IMR-90 (cell line): ENCODE results near the gene MSI2. TPM values are rescaled to one million over a fixed set of nuclear protein-coding genes. Genes with fewer than 3 reads are reported as not detected.

Experiments
- ATAC-seq: fragments of 200-7000 bp; cut with Tn5 transposase; 2 replicates; pipeline ENCODE4 v1.9.1; 2020; ENCODE audit warnings: low read depth, mild to moderate bottlenecking, moderate library complexity
- BruUV-seq: library from RNA; stranded (reverse); fragments of 400-500 nt; replicated peaks from 2 replicates; lab custom pipeline; 2021; lab: Mats Ljungman, UMichigan
- CTCF ChIA-PET: fragments of 300-600 bp; formaldehyde crosslinking; extraction: SDS; loops from one replicate; lab custom pipeline; 2021; ENCODE audit warnings: antibody characterized with exemption; lab: Yijun Ruan, JAX
- POLR2A ChIA-PET: fragments of 300-600 bp; sonication (Branson Sonifier 250); formaldehyde crosslinking; loops from one replicate; lab custom pipeline; 2022; ENCODE audit warnings: antibody characterized with exemption; ENCODE audit not compliant: unreplicated experiment; lab: Charles Lee
- DNase-seq: peaks from one replicate; pipeline ENCODE4 v3.0.0; 2013
- H2AFZ ChIP-seq: replicated peaks from 2 replicates; pipeline ENCODE3; 2013; ENCODE audit warnings: low read length, mild to moderate bottlenecking; ENCODE audit not compliant: poor library complexity
- H2AK5ac ChIP-seq: 2 replicates; pipeline ENCODE4 v1.6.1; 2013; ENCODE audit warnings: low read depth, low read length, inconsistent platforms
- H2AK9ac ChIP-seq: replicated peaks from 2 replicates; pipeline ENCODE3; 2013; ENCODE audit warnings: mild to moderate bottlenecking, low read depth, low read length, moderate library complexity; ENCODE audit not compliant: poor library complexity
- H2BK120ac ChIP-seq: 2 replicates; pipeline ENCODE4 v1.6.1; 2013; ENCODE audit warnings: low read depth, low read length, inconsistent platforms
- H2BK15ac ChIP-seq: 3 replicates; pipeline ENCODE4 v1.6.1; 2013; ENCODE audit warnings: low read depth, low read length, inconsistent platforms
- H2BK20ac ChIP-seq: 2 replicates; pipeline ENCODE4 v1.6.1; 2013; ENCODE audit warnings: low read depth, mild to moderate bottlenecking, inconsistent platforms, low read length, moderate library complexity
- H2BK5ac ChIP-seq: 2 replicates; pipeline ENCODE4 v1.6.1; 2013; ENCODE audit warnings: mild to moderate bottlenecking, low read depth, low read length, inconsistent platforms; ENCODE audit not compliant: poor library complexity, severe bottlenecking
- H3K14ac ChIP-seq: replicated peaks from 2 replicates; pipeline ENCODE4 v1.6.1; 2013; ENCODE audit warnings: low read depth, low read length, inconsistent platforms
- H3K18ac ChIP-seq: 2 replicates; pipeline ENCODE4 v1.6.1; 2013; ENCODE audit warnings: low read depth, low read length, control low read depth
- H3K23ac ChIP-seq: 2 replicates; pipeline ENCODE4 v1.6.1; 2013; ENCODE audit warnings: low read depth, low read length, inconsistent platforms
- H3K27ac ChIP-seq: 2 replicates; pipeline ENCODE4 v1.5.1; 2013; ENCODE audit warnings: mild to moderate bottlenecking, control low read depth, low read length; ENCODE audit not compliant: insufficient read depth
- H3K27me3 ChIP-seq: 2 replicates; pipeline ENCODE4 v1.6.1; 2013; ENCODE audit warnings: low read length; ENCODE audit not compliant: control insufficient read depth, insufficient read depth
- H3K36me3 ChIP-seq: 2 replicates; pipeline ENCODE4 v1.6.1; 2013; ENCODE audit warnings: low read length, mixed read lengths; ENCODE audit not compliant: control insufficient read depth, insufficient read depth
- H3K4ac ChIP-seq: 2 replicates; pipeline ENCODE4 v1.6.1; 2013; ENCODE audit warnings: low read depth, low read length, inconsistent platforms
- H3K4me1 ChIP-seq: 2 replicates; pipeline ENCODE4 v1.6.1; 2013; ENCODE audit warnings: low read length, mixed read lengths; ENCODE audit not compliant: control insufficient read depth, insufficient read depth
- H3K4me2 ChIP-seq: 2 replicates; pipeline ENCODE4 v1.6.1; 2013; ENCODE audit warnings: low read depth, mild to moderate bottlenecking, control low read depth, low read length, moderate library complexity
- H3K4me3 ChIP-seq: 2 replicates; pipeline ENCODE4 v1.5.1; 2013; ENCODE audit warnings: low read depth, mild to moderate bottlenecking, control low read depth, low read length, moderate library complexity; ENCODE audit not compliant: insufficient read depth
- H3K56ac ChIP-seq: 2 replicates; pipeline ENCODE4 v1.6.1; 2013; ENCODE audit warnings: low read length, inconsistent platforms; ENCODE audit not compliant: insufficient read depth; ENCODE audit errors: extremely low read depth
- H3K79me1 ChIP-seq, 2 experiments: 2 replicates each; pipeline ENCODE4 v1.6.1; 2013; ENCODE audit warnings: low read length in 2 of 2, inconsistent platforms in 1 of 2, low read depth in 1 of 2
- H3K9ac ChIP-seq: 2 replicates; pipeline ENCODE4 v1.6.1; 2013; ENCODE audit warnings: low read depth, low read length, control low read depth
- H3K9me1 ChIP-seq: 2 replicates; pipeline ENCODE4 v1.6.1; 2013; ENCODE audit warnings: low read length, inconsistent platforms; ENCODE audit not compliant: insufficient read depth
- H3K9me3 ChIP-seq: 2 replicates; pipeline ENCODE4 v1.6.1; 2013; ENCODE audit warnings: low read length; ENCODE audit not compliant: control insufficient read depth, insufficient read depth
- H4K20me1 ChIP-seq: 2 replicates; pipeline ENCODE4 v1.6.1; 2013; ENCODE audit warnings: low read length, inconsistent platforms; ENCODE audit not compliant: insufficient read depth
- H4K5ac ChIP-seq: 2 replicates; pipeline ENCODE4 v1.6.1; 2013; ENCODE audit warnings: mild to moderate bottlenecking, low read depth, low read length, control low read depth
- H4K8ac ChIP-seq, 2 experiments: 2 replicates each; pipeline ENCODE4 v1.6.1; 2013; ENCODE audit warnings: low read depth in 2 of 2, low read length in 2 of 2, control low read depth in 1 of 2, inconsistent platforms in 1 of 2
- H4K91ac ChIP-seq: 2 replicates; pipeline ENCODE4 v1.6.1; 2013; ENCODE audit warnings: low read depth, low read length, inconsistent platforms; ENCODE audit not compliant: insufficient read depth
- BHLHE40 ChIP-seq: fragments of 150-350 bp; IDR thresholded peaks from 2 replicates; pipeline ENCODE4 v1.6.1; 2016; ENCODE audit warnings: mild to moderate bottlenecking, low read depth, low read length
- CEBPB ChIP-seq: IDR thresholded peaks from 2 replicates; pipeline ENCODE4 v1.6.1; 2012; ENCODE audit warnings: low read depth, low read length, improper control_type of control experiment
- CHD1 ChIP-seq: IDR thresholded peaks from 2 replicates; pipeline ENCODE4 v1.6.1; 2012; ENCODE audit warnings: low read depth, low read length, improper control_type of control experiment
- CTCF ChIP-seq: conservative IDR thresholded peaks from 2 replicates; pipeline ENCODE4 v1.5.1; 2012; ENCODE audit warnings: mild to moderate bottlenecking, low read depth, low read length, improper control_type of control experiment
- ELK1 ChIP-seq: fragments of 150-350 bp; IDR thresholded peaks from 2 replicates; pipeline ENCODE4 v1.6.1; 2016; ENCODE audit warnings: low read depth, mild to moderate bottlenecking, low read length, moderate library complexity, borderline replicate concordance
- FOS ChIP-seq: fragments of 150-350 bp; IDR thresholded peaks from 2 replicates; pipeline ENCODE4 v1.6.1; 2016; ENCODE audit warnings: low read depth, low read length
- MAFK ChIP-seq: IDR thresholded peaks from 2 replicates; pipeline ENCODE4 v1.6.1; 2012; ENCODE audit warnings: low read depth, low read length, improper control_type of control experiment
- MAZ ChIP-seq: IDR thresholded peaks from 2 replicates; pipeline ENCODE4 v1.6.1; 2012; ENCODE audit warnings: low read depth, mild to moderate bottlenecking, low read length, improper control_type of control experiment, moderate library complexity, borderline replicate concordance
- MXI1 ChIP-seq: IDR thresholded peaks from 2 replicates; pipeline ENCODE4 v1.6.1; 2012; ENCODE audit warnings: low read depth, mild to moderate bottlenecking, low read length, moderate library complexity, borderline replicate concordance
- NFE2L2 ChIP-seq: fragments of 150-350 bp; IDR thresholded peaks from 2 replicates; pipeline ENCODE4 v1.6.1; 2016; ENCODE audit warnings: low read depth, mild to moderate bottlenecking, low read length
- POLR2A ChIP-seq: IDR thresholded peaks from 2 replicates; pipeline ENCODE4 v1.6.1; 2012; ENCODE audit warnings: mild to moderate bottlenecking, low read depth, low read length
- RAD21 ChIP-seq: IDR thresholded peaks from 2 replicates; pipeline ENCODE4 v1.6.1; 2012; ENCODE audit warnings: low read length, improper control_type of control experiment
- RCOR1 ChIP-seq: IDR thresholded peaks from 2 replicates; pipeline ENCODE4 v1.6.1; 2012; ENCODE audit warnings: mild to moderate bottlenecking, low read length, improper control_type of control experiment; ENCODE audit not compliant: insufficient replicate concordance
- RFX5 ChIP-seq: IDR thresholded peaks from 2 replicates; pipeline ENCODE4 v1.8.0; 2012; ENCODE audit warnings: low read depth, mild to moderate bottlenecking, low read length, moderate library complexity
- SMC3 ChIP-seq: fragments of 150-350 bp; IDR thresholded peaks from 2 replicates; pipeline ENCODE4 v1.6.1; 2016; ENCODE audit warnings: low read depth, mild to moderate bottlenecking, antibody characterized with exemption, low read length, moderate library complexity
- USF2 ChIP-seq: fragments of 150-350 bp; IDR thresholded peaks from 2 replicates; pipeline ENCODE4 v1.6.1; 2017; ENCODE audit warnings: mild to moderate bottlenecking, antibody characterized with exemption, low read length, low read depth
- WGBS, 2 experiments: methylation state at CpG; one replicate each; pipeline versions ENCODE4 v1.1.5 to v1.1.7; 2013; ENCODE audit warnings: missing lambda C conversion rate in 2 of 2; ENCODE audit not compliant: insufficient read length in 1 of 2; ENCODE audit errors: extremely low coverage in 2 of 2; 5-methylcytosine and 5-hydroxymethylcytosine counted together
- dilution Hi-C: fragments of 300-500 bp; cut with HindIII; formaldehyde crosslinking; loops from one replicate; pipeline ENCODE4 v1.14.3; 2018; ENCODE audit warnings: low sequenced_read_pairs; ENCODE audit not compliant: unreplicated experiment
- in situ Hi-C: fragments of 300-500 bp; cut with MboI; formaldehyde crosslinking; loops from 3 replicates; pipeline ENCODE4 v1.14.3; 2019; ENCODE audit warnings: low sequenced_read_pairs, inconsistent platforms, mixed read lengths
- intact Hi-C: fragments of 100-400 bp; cut with micrococcal nuclease; formaldehyde crosslinking; loops from 2 replicates; pipeline ENCODE4 v1.10.0; 2022
- polyA plus RNA-seq, 3 experiments: library from polyadenylated mRNA; depleted of rRNA; stranded (reverse); fragments of >200 nt; gene quantifications; 2 replicates each; pipeline ENCODE4 v1.2.3, GENCODE V29; 2012; ENCODE audit warnings: low replicate concordance in 1 of 3
- total RNA-seq: library from RNA; depleted of rRNA; stranded (reverse); fragments of >200 nt; gene quantifications from 2 replicates; pipeline ENCODE4 v1.2.3, GENCODE V29; 2012

Gene MSI2
- total and polyA plus RNA-seq, 2 of the 4 experiments (the other 2 are of a cell fraction) = 13.0 to 16.0 TPM

GRCh38 chr17:57372156-57372555, 115.8 kb downstream of the MSI2 start:
- Histone ChIP-seq H4K91ac (no peak overlapping the region), H3K79me1 (peaks cover 6 to 13% of the 10 kb centered on the region in 2 experiments; a peak in 3 of 4 replicates), H2AK5ac (no peak overlapping the region), H2BK20ac (no peak overlapping the region), H2AFZ (no peak overlapping the region), H3K18ac (no peak overlapping the region), H2BK120ac (no peak overlapping the region), H4K8ac (no peak overlapping the region), H4K5ac (no peak overlapping the region), H3K14ac (no peak overlapping the region), H3K9me1 (peaks cover 7% of the 10 kb centered on the region), H3K4me1 (peaks cover 11% of the 10 kb centered on the region), H2BK15ac (no peak overlapping the region), H3K36me3 (no peaks in the 10 kb centered on the region), H3K9ac (no peak overlapping the region), H3K56ac (no peak overlapping the region), H3K4me3 (no peak overlapping the region), H3K4me2 (no peak overlapping the region), H3K9me3 (no peaks in the 10 kb centered on the region; the same call in none of the 2 replicates), H3K4ac (no peak overlapping the region), H3K23ac (no peak overlapping the region), H4K20me1 (no peaks in the 10 kb centered on the region), H2AK9ac (no peak overlapping the region), H2BK5ac (no peak overlapping the region), H3K27ac (no peak overlapping the region), H3K27me3 (no peaks in the 10 kb centered on the region)
- WGBS, 2 experiments = no CpG with 5 or more reads among the region's 3 CpGs
- dilution Hi-C loops (no loop called here), intact Hi-C loops (loop anchor here (5.0 kb wide), 1 partner anchor 115 kb away; the partner anchor contains the start of gene MSI2), in situ Hi-C loops (no loop called here)
- TF ChIP-seq ELK1 = no peak
- TF ChIP-seq BHLHE40 = no peak
- no peak for TF ChIP-seq USF2
- no peak for TF ChIP-seq CHD1
- no peak for TF ChIP-seq CTCF
- no peak for TF ChIP-seq RCOR1
- TF ChIP-seq RFX5 = no peak
- TF ChIP-seq MXI1 = no peak
- TF ChIP-seq POLR2A = no peak
- TF ChIP-seq RAD21 = no peak
- no peak for TF ChIP-seq NFE2L2
- no peak for TF ChIP-seq FOS
- no peak for TF ChIP-seq SMC3
- no peak for TF ChIP-seq MAZ
- TF ChIP-seq CEBPB = no peak
- TF ChIP-seq MAFK = no peak
- DNase-seq = peak; percentile 66
- POLR2A ChIA-PET = interaction anchor here (0.6 to 0.7 kb wide), 3 partner anchors 30 to 291 kb away, joined by 3 read pairs; no protein-coding TSS in a partner anchor
- no peak for ATAC-seq
- CTCF ChIA-PET = interaction anchor here (0.7 kb wide), 2 partner anchors 115 to 129 kb away, joined by 3 to 4 read pairs; no protein-coding TSS in a partner anchor
- no TSS peak for BruUV-seq
